Thyroid gland (tissue), 4 donors: ENCODE data around the gene ALLC. TPM values are rescaled to one million over a fixed set of nuclear protein-coding genes. Genes with fewer than 3 reads are reported as not detected.

Experiments used
- DNase-seq, 2 donors: peaks; one replicate each; pipeline ENCODE4 v3.0.0-alpha.2; 2019
- H3K27ac ChIP-seq, 3 donors: fragments of 200-600 bp; sonication (generic); 1 replicate in 2 of 3; 2 replicates in 1 of 3; pipeline ENCODE4 v1.5.1; 2016 to 2019; ENCODE audit warnings: mild to moderate bottlenecking in 1 of 3, moderate library complexity in 1 of 3
- H3K27me3 ChIP-seq: fragments of 200-600 bp; sonication (generic); one replicate; pipeline ENCODE4 v1.5.1; 2019
- H3K36me3 ChIP-seq, 2 donors: fragments of 200-600 bp; sonication (generic); one replicate each; pipeline ENCODE4 v1.5.1; 2016 to 2019
- H3K4me1 ChIP-seq, 2 donors: fragments of 200-600 bp; sonication (generic); one replicate each; pipeline ENCODE4 v1.5.1; 2017 to 2019
- H3K4me3 ChIP-seq, 3 donors: fragments of 200-600 bp; sonication (generic); replicated peaks in 1 of 3; 1 replicate in 2 of 3; 2 replicates in 1 of 3; pipeline ENCODE4 v1.5.1; 2016; ENCODE audit warnings: mild to moderate bottlenecking in 1 of 3
- H3K9me3 ChIP-seq: fragments of 200-600 bp; sonication (generic); one replicate; pipeline ENCODE4 v1.5.1; 2017
- POLR2A ChIP-seq, 2 donors: fragments of 450-650 bp; IDR thresholded peaks; one replicate each; pipeline ENCODE4 v1.6.1; 2017; ENCODE audit warnings: antibody characterized with exemption in 2 of 2, mild to moderate bottlenecking in 2 of 2, moderate library complexity in 1 of 2
- WGBS, 2 donors: methylation state at CpG; one replicate each; pipeline ENCODE4 v1.1.5; 2017; 5-methylcytosine and 5-hydroxymethylcytosine counted together
- intact Hi-C: fragments of 100-400 bp; cut with DNase I; formaldehyde crosslinking; loops from one replicate; pipeline ENCODE4 v1.15.1; 2023
- total RNA-seq, 4 donors: library from RNA; depleted of rRNA; stranded (reverse); fragments of >200 nt; gene quantifications; one replicate each; pipeline ENCODE4 v1.2.3, GENCODE V29; 2016
- TF ChIP-seq, protein P1 (sequence below), 6 experiments: fragments of 200-600 bp in 3 of 6; fragments of 450-650 bp in 3 of 6; sonication (generic) in 3 of 6; IDR thresholded peaks; one replicate each; pipeline ENCODE4 v1.5.1; 2016 to 2019; ENCODE audit warnings: antibody characterized with exemption in 6 of 6, mild to moderate bottlenecking in 2 of 6, inconsistent platforms in 1 of 6, moderate library complexity in 1 of 6

The ALLC gene
- total RNA-seq, 4 donors from 2014 or later, result not detected

GRCh38 chr2:3736112-3736511 lies 78.1 kb downstream of the ALLC start:
- Histone ChIP-seq H3K36me3 (no peaks in the 10 kb centered on the region), H3K27me3 (no peaks in the 10 kb centered on the region), H3K4me1 (no peaks in the 10 kb centered on the region), H3K27ac (no peak overlapping the region), H3K9me3 (no peaks in the 10 kb centered on the region), H3K4me3 (no peak overlapping the region)
- TF ChIP-seq, protein P1, sequence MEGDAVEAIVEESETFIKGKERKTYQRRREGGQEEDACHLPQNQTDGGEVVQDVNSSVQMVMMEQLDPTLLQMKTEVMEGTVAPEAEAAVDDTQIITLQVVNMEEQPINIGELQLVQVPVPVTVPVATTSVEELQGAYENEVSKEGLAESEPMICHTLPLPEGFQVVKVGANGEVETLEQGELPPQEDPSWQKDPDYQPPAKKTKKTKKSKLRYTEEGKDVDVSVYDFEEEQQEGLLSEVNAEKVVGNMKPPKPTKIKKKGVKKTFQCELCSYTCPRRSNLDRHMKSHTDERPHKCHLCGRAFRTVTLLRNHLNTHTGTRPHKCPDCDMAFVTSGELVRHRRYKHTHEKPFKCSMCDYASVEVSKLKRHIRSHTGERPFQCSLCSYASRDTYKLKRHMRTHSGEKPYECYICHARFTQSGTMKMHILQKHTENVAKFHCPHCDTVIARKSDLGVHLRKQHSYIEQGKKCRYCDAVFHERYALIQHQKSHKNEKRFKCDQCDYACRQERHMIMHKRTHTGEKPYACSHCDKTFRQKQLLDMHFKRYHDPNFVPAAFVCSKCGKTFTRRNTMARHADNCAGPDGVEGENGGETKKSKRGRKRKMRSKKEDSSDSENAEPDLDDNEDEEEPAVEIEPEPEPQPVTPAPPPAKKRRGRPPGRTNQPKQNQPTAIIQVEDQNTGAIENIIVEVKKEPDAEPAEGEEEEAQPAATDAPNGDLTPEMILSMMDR (IDR thresholded peaks at IDR 0.05), result no peak
- TF ChIP-seq POLR2A (IDR thresholded peaks at IDR 0.05), result no peak
- WGBS, 2 donors, result 82 to 84% methylated on average over 7 of the region's 7 CpGs
- DNase-seq, result no peak
- intact Hi-C loops, result no loop called here

- Histone ChIP-seq H3K27ac (no peak overlapping the region), H3K27me3 (no peaks in the 10 kb centered on the region), H3K9me3 (no peaks in the 10 kb centered on the region), H3K36me3 (no peaks in the 10 kb centered on the region), H3K4me1 (no peaks in the 10 kb centered on the region), H3K4me3 (no peak overlapping the region)
- no peak for DNase-seq
- TF ChIP-seq, protein P1 (IDR thresholded peaks at IDR 0.05), result no peak
- TF ChIP-seq POLR2A (IDR thresholded peaks at IDR 0.05), result no peak
- WGBS, 2 donors, result 80 to 84% methylated on average over 8 to 9 of the region's 9 CpGs
- intact Hi-C loops, result no loop called here
These were observed 79.1 kb downstream of the ALLC start for GRCh38 chr2:3737128-3737527.

GRCh38 chr2:3738454-3738853 lies 80.5 kb downstream of the ALLC start:
- TF ChIP-seq, protein P1 (IDR thresholded peaks at IDR 0.05), result no peak
- no peak for TF ChIP-seq POLR2A (IDR thresholded peaks at IDR 0.05)
- H3K27me3 ChIP-seq, result no peaks in the 10 kb centered on the region
- DNase-seq, result no peak
- no peak overlapping the region for H3K27ac ChIP-seq
- H3K36me3 ChIP-seq, result no peaks in the 10 kb centered on the region
- no peak overlapping the region for H3K4me3 ChIP-seq
- 52 to 55% methylated on average over 3 of the region's 3 CpGs for WGBS, 2 donors
- no peaks in the 10 kb centered on the region for H3K9me3 ChIP-seq
- intact Hi-C loops, result no loop called here
- no peaks in the 10 kb centered on the region for H3K4me1 ChIP-seq

DNA sequence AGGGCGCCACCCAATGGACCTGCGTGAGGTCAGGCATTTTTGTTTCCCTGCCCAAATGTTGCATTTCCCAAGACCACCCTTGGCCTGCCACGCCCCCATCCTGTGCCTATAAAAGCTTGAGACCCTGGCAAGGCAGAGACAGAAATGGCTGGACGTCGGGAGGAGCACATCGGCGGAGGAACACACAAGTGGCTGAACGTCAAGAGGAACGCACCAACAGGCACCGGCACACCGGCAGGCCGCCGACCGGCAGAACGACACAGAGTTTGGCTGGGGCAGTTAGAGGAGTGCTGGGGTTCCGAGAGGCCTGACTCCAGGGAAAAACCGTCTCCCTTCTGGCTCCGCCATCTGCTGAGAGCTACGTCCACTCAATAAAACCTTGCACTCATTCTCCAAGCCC lies 81.3 kb downstream of the ALLC start:
- Histone ChIP-seq H3K9me3 (no peaks in the 10 kb centered on the region), H3K27me3 (no peaks in the 10 kb centered on the region), H3K4me1 (no peaks in the 10 kb centered on the region), H3K4me3 (no peak overlapping the region), H3K27ac (no peak overlapping the region), H3K36me3 (no peaks in the 10 kb centered on the region)
- TF ChIP-seq, protein P1 (IDR thresholded peaks at IDR 0.05), result no peak
- no peak for TF ChIP-seq POLR2A (IDR thresholded peaks at IDR 0.05)
- intact Hi-C loops, result no loop called here
- 94 to 98% methylated on average over 19 of the region's 19 CpGs for WGBS, 2 donors
- DNase-seq, result no peak

GRCh38 chr2:3741396-3741795 lies 83.4 kb downstream of the ALLC start:
- Histone ChIP-seq H3K36me3 (no peaks in the 10 kb centered on the region), H3K27ac (no peak overlapping the region), H3K4me1 (no peaks in the 10 kb centered on the region), H3K4me3 (no peak overlapping the region), H3K27me3 (no peaks in the 10 kb centered on the region), H3K9me3 (no peaks in the 10 kb centered on the region)
- TF ChIP-seq POLR2A (IDR thresholded peaks at IDR 0.05), result no peak
- TF ChIP-seq, protein P1 (IDR thresholded peaks at IDR 0.05), result no peak
- intact Hi-C loops, result no loop called here
- DNase-seq, result no peak
- 81 to 86% methylated on average over 8 of the region's 8 CpGs for WGBS, 2 donors
